HEK293T (cell line): ENCODE results near the gene PET100.

Experiments
- CTCF ChIA-PET: fragments of 350-600 bp; formaldehyde crosslinking; extraction: SDS; loops from one replicate; lab custom pipeline; 2021; ENCODE audit warnings: antibody characterized with exemption, inconsistent platforms; lab: Yijun Ruan, JAX
- POLR2A ChIA-PET: fragments of 350-600 bp; formaldehyde crosslinking; extraction: SDS; loops from one replicate; lab custom pipeline; 2020; ENCODE audit warnings: antibody characterized with exemption, inconsistent platforms; lab: Yijun Ruan, JAX
- DNase-seq: peaks from one replicate; pipeline ENCODE4 v3.0.0; 2012; ENCODE audit warnings: mixed read lengths; ENCODE audit errors: extremely low spot score
- ARNT ChIP-seq: fragments of 450-650 bp; IDR thresholded peaks from 2 replicates; pipeline ENCODE4 v1.6.1; 2017; ENCODE audit warnings: mild to moderate bottlenecking
- BHLHE40 ChIP-seq: fragments of 450-650 bp; IDR thresholded peaks from 2 replicates; pipeline ENCODE4 v1.6.1; 2016; ENCODE audit warnings: mild to moderate bottlenecking, moderate library complexity, borderline replicate concordance
- CTBP1 ChIP-seq: fragments of 450-650 bp; IDR thresholded peaks from 2 replicates; pipeline ENCODE4 v1.6.1; 2016; ENCODE audit warnings: borderline replicate concordance
- ELF4 ChIP-seq: fragments of 450-650 bp; IDR thresholded peaks from 2 replicates; pipeline ENCODE4 v1.6.1; 2017; ENCODE audit warnings: antibody characterized with exemption
- FOXA1 ChIP-seq: fragments of 450-650 bp; IDR thresholded peaks from 2 replicates; pipeline ENCODE4 v1.6.1; 2016; ENCODE audit warnings: mild to moderate bottlenecking
- FOXK2 ChIP-seq: fragments of 450-650 bp; IDR thresholded peaks from 2 replicates; pipeline ENCODE4 v1.6.1; 2016; ENCODE audit warnings: mild to moderate bottlenecking
- FOXM1 ChIP-seq: fragments of 450-650 bp; IDR thresholded peaks from 2 replicates; pipeline ENCODE4 v1.6.1; 2017; ENCODE audit warnings: mild to moderate bottlenecking, borderline replicate concordance
- HDGF ChIP-seq: fragments of 450-650 bp; IDR thresholded peaks from 2 replicates; pipeline ENCODE4 v1.6.1; 2017; ENCODE audit warnings: antibody characterized with exemption, borderline replicate concordance
- L3MBTL2 ChIP-seq: fragments of 450-650 bp; conservative IDR thresholded peaks from 2 replicates; pipeline ENCODE4 v1.6.1; 2016; ENCODE audit warnings: mild to moderate bottlenecking
- LEF1 ChIP-seq: fragments of 450-650 bp; IDR thresholded peaks from 2 replicates; pipeline ENCODE4 v1.6.1; 2017; ENCODE audit warnings: mild to moderate bottlenecking, borderline replicate concordance
- NFRKB ChIP-seq: fragments of 450-650 bp; IDR thresholded peaks from 2 replicates; pipeline ENCODE4 v1.6.1; 2016; ENCODE audit warnings: mild to moderate bottlenecking, moderate library complexity
- PKNOX1 ChIP-seq: fragments of 450-650 bp; IDR thresholded peaks from 2 replicates; pipeline ENCODE4 v1.6.1; 2016
- SP1 ChIP-seq: fragments of 450-650 bp; IDR thresholded peaks from 2 replicates; pipeline ENCODE4 v1.6.1; 2017
- SUZ12 ChIP-seq: fragments of 450-650 bp; IDR thresholded peaks from 2 replicates; pipeline ENCODE4 v1.6.1; 2016; ENCODE audit warnings: mild to moderate bottlenecking
- TARDBP ChIP-seq: fragments of 450-650 bp; IDR thresholded peaks from 2 replicates; pipeline ENCODE4 v1.6.1; 2016
- ZNF384 ChIP-seq: fragments of 450-650 bp; IDR thresholded peaks from 2 replicates; pipeline ENCODE4 v1.6.1; 2016

Gene PET100

GRCh38 chr19:7645163-7645562, 15.6 kb downstream of the PET100 start:
- ChIA-PET CTCF (interaction anchor here (0.8 kb wide), 1 partner anchor 36 kb away, joined by 3 read pairs; the partner anchor contains the start of gene TRAPPC5), POLR2A (no interaction called here)
- DNase-seq, result no peak
- no peak for TF ChIP-seq NFRKB
- TF ChIP-seq CTBP1, result no peak
- TF ChIP-seq ARNT, result no peak
- TF ChIP-seq FOXA1, result no peak
- no peak for TF ChIP-seq ZNF384
- TF ChIP-seq PKNOX1, result no peak
- TF ChIP-seq FOXM1, result no peak

- ChIA-PET POLR2A (no interaction called here), CTCF (no interaction called here)
- TF ChIP-seq TARDBP (no peak), NFRKB (no peak)
- DNase-seq, result no peak
These were observed 16.2 kb downstream of the PET100 start for GRCh38 chr19:7645656-7646425.

DNA sequence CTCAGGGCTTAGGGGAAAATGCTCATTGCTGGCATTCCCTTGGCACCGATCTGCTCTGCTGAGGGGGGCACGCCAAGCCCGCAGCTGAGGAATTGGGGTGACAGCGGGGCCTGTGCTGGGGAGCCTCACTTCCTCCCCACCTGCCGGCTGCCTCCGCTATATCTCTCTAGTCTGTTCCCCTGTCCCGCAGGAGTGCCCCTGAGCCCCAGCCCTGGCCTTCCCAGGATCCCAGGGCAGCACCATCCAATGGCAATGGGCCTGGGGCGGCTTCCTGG, 16.8 kb downstream of the PET100 start:
- TF ChIP-seq FOXA1, result no peak
- no peak for TF ChIP-seq FOXM1
- no peak for TF ChIP-seq LEF1
- TF ChIP-seq PKNOX1, result no peak
- no peak for TF ChIP-seq BHLHE40
- TF ChIP-seq ARNT, result no peak
- no peak for TF ChIP-seq CTBP1
- no peak for TF ChIP-seq SUZ12
- TF ChIP-seq FOXK2, result no peak
- no peak for TF ChIP-seq ZNF384
- TF ChIP-seq L3MBTL2, result no peak
- no peak for TF ChIP-seq NFRKB
- no peak for TF ChIP-seq HDGF
- no peak for TF ChIP-seq SP1
- TF ChIP-seq TARDBP, result no peak
- TF ChIP-seq ELF4, result no peak
- ChIA-PET CTCF (no interaction called here), POLR2A (no interaction called here)
- no peak for DNase-seq

GRCh38 chr19:7647156-7647555, 17.6 kb downstream of the PET100 start:
- no peak for TF ChIP-seq L3MBTL2
- no peak for TF ChIP-seq ZNF384
- TF ChIP-seq FOXM1, result no peak
- no peak for TF ChIP-seq CTBP1
- TF ChIP-seq ARNT, result no peak
- no peak for TF ChIP-seq HDGF
- no peak for TF ChIP-seq FOXA1
- TF ChIP-seq ELF4, result no peak
- TF ChIP-seq PKNOX1, result no peak
- TF ChIP-seq TARDBP, result no peak
- TF ChIP-seq BHLHE40, result no peak
- no peak for TF ChIP-seq FOXK2
- no peak for TF ChIP-seq SUZ12
- TF ChIP-seq SP1, result no peak
- no peak for TF ChIP-seq LEF1
- TF ChIP-seq NFRKB, result no peak
- CTCF ChIA-PET, result no interaction called here
- no peak for DNase-seq
- POLR2A ChIA-PET, result no interaction called here

GRCh38 chr19:7648265-7649014, 18.8 kb downstream of the PET100 start:
- CTCF ChIA-PET, result no interaction called here

More at GRCh38 chr19:7648265-7649014, 18.8 kb downstream of the PET100 start:
- no peak for DNase-seq
- POLR2A ChIA-PET, result interaction anchor here (1.2 kb wide), 1 partner anchor 11 kb away, joined by 3 read pairs; no protein-coding TSS in a partner anchor
- TF ChIP-seq ZNF384 (no peak), PKNOX1 (no peak), SUZ12 (no peak), HDGF (no peak), L3MBTL2 (no peak)
